Effector memory CD8-positive, alpha-beta T cell (primary cell): ENCODE results near the gene DUS3L.
"Not testable (repeated sequence)": the region's sequence is repeated elsewhere in the genome, so short reads cannot be mapped to it uniquely, and the experiment has no call there.

Experiments
- ATAC-seq: fragments of 150-1000 bp; cut with Tn5 transposase; replicated peaks from 2 replicates; pipeline ENCODE4 v1.10.0; 2021; ENCODE audit warnings: mild to moderate bottlenecking, moderate library complexity
- DNase-seq, 3 experiments: peaks; one replicate each; pipeline ENCODE4 v3.0.0; 2021
- H3K27ac Mint-ChIP-seq, 2 donors: one replicate each; pipeline ENCODE4 v1.8.0; 2022; ENCODE audit warnings: mild to moderate bottlenecking in 2 of 2, mixed read lengths in 2 of 2, moderate library complexity in 2 of 2
- H3K27me3 Mint-ChIP-seq, 2 donors: one replicate each; pipeline ENCODE4 v1.8.0; 2022; ENCODE audit warnings: mixed read lengths in 2 of 2
- H3K36me3 Mint-ChIP-seq: one replicate; pipeline ENCODE4 v1.8.0; 2022; ENCODE audit warnings: mild to moderate bottlenecking, moderate library complexity, mixed read lengths; ENCODE audit not compliant: insufficient read depth
- H3K4me1 Mint-ChIP-seq, 2 donors: one replicate each; pipeline ENCODE4 v1.8.0; 2022; ENCODE audit warnings: low read depth in 2 of 2, mixed read lengths in 2 of 2
- H3K4me3 Mint-ChIP-seq, 2 donors: one replicate each; pipeline ENCODE4 v1.8.0; 2022; ENCODE audit warnings: mild to moderate bottlenecking in 2 of 2, mixed read lengths in 2 of 2, moderate library complexity in 2 of 2
- H3K9me3 Mint-ChIP-seq, 2 donors: one replicate each; pipeline ENCODE4 v1.8.0; 2022; ENCODE audit warnings: mixed read lengths in 2 of 2

The DUS3L gene

GRCh38 chr19:5762608-5763217 is 28.2 kb downstream of the DUS3L start:
- H3K27ac Mint-ChIP-seq: no peak overlapping the region
- H3K4me3 Mint-ChIP-seq: no peak overlapping the region
- peaks cover 0 to 10% of the 10 kb centered on the region in 2 donors for H3K27me3 Mint-ChIP-seq
- no peak for DNase-seq
- ATAC-seq: no peak
- H3K36me3 Mint-ChIP-seq: no peaks in the 10 kb centered on the region
- no peaks in the 10 kb centered on the region for H3K9me3 Mint-ChIP-seq
- no peaks in the 10 kb centered on the region for H3K4me1 Mint-ChIP-seq

- H3K36me3 Mint-ChIP-seq: no peaks in the 10 kb centered on the region
- H3K9me3 Mint-ChIP-seq: no peaks in the 10 kb centered on the region
- H3K27me3 Mint-ChIP-seq: peaks cover 15 to 25% of the 10 kb centered on the region in 2 donors
- DNase-seq: no peak
- no peak for ATAC-seq
- no peaks in the 10 kb centered on the region for H3K4me1 Mint-ChIP-seq
- no peak overlapping the region for H3K27ac Mint-ChIP-seq
- no peak overlapping the region for H3K4me3 Mint-ChIP-seq
Measured at GRCh38 chr19:5753743-5754142, 37.2 kb downstream of the DUS3L start.

- DNase-seq: no peak
- ATAC-seq: no peak
- H3K27ac Mint-ChIP-seq: no peak overlapping the region
- H3K4me1 Mint-ChIP-seq: no peaks in the 10 kb centered on the region
- H3K9me3 Mint-ChIP-seq: no peaks in the 10 kb centered on the region
- no peaks in the 10 kb centered on the region for H3K36me3 Mint-ChIP-seq
- H3K4me3 Mint-ChIP-seq: no peak overlapping the region
- H3K27me3 Mint-ChIP-seq: peaks cover 14 to 25% of the 10 kb centered on the region in 2 donors
Measured at GRCh38 chr19:5751709-5752108, 39.3 kb downstream of the DUS3L start.

GRCh38 chr19:5749505-5749904 is 41.5 kb downstream of the DUS3L start:
- no peaks in the 10 kb centered on the region for H3K36me3 Mint-ChIP-seq
- DNase-seq: no peak
- peaks cover 10 to 18% of the 10 kb centered on the region in 2 donors for H3K27me3 Mint-ChIP-seq
- ATAC-seq: no peak
- no peak overlapping the region for H3K4me3 Mint-ChIP-seq
- H3K9me3 Mint-ChIP-seq: no peaks in the 10 kb centered on the region
- no peak overlapping the region for H3K27ac Mint-ChIP-seq
- H3K4me1 Mint-ChIP-seq: no peaks in the 10 kb centered on the region

- DNase-seq: not testable (repeated sequence)
Measured at GRCh38 chr19:5748920-5749319, 42.0 kb downstream of the DUS3L start.

GRCh38 chr19:5744999-5745398 is 46.0 kb downstream of the DUS3L start:
- H3K4me3 Mint-ChIP-seq, H3K27ac Mint-ChIP-seq, H3K9me3 Mint-ChIP-seq, H3K4me1 Mint-ChIP-seq, H3K36me3 Mint-ChIP-seq, DNase-seq, ATAC-seq: not testable (repeated sequence)
- peaks cover 8 to 13% of the 10 kb centered on the region in 2 donors for H3K27me3 Mint-ChIP-seq

More at GRCh38 chr19:5748920-5749319, 42.0 kb downstream of the DUS3L start:
- H3K27me3 Mint-ChIP-seq: peaks cover 8 to 15% of the 10 kb centered on the region in 2 donors
- not testable (repeated sequence) for H3K4me1 Mint-ChIP-seq, H3K27ac Mint-ChIP-seq, ATAC-seq, H3K9me3 Mint-ChIP-seq, H3K36me3 Mint-ChIP-seq, H3K4me3 Mint-ChIP-seq

GRCh38 chr19:5743630-5744029 is 47.3 kb downstream of the DUS3L start:
- Mint-ChIP-seq H3K36me3 (no peaks in the 10 kb centered on the region), H3K4me1 (no peaks in the 10 kb centered on the region), H3K27me3 (peaks cover 5 to 8% of the 10 kb centered on the region in 2 donors), H3K27ac (no peak overlapping the region), H3K9me3 (no peaks in the 10 kb centered on the region), H3K4me3 (no peak overlapping the region)
- DNase-seq (no peak), ATAC-seq (no peak)

- Mint-ChIP-seq H3K36me3 (no peaks in the 10 kb centered on the region), H3K4me3 (no peak overlapping the region), H3K4me1 (no peaks in the 10 kb centered on the region), H3K9me3 (no peaks in the 10 kb centered on the region), H3K27me3 (peaks cover 5 to 8% of the 10 kb centered on the region in 2 donors), H3K27ac (no peak overlapping the region)
- ATAC-seq (no peak), DNase-seq (no peak)
Measured at GRCh38 chr19:5742051-5742450, 48.9 kb downstream of the DUS3L start.

GRCh38 chr19:5738423-5738822 is 52.5 kb downstream of the DUS3L start:
- Mint-ChIP-seq H3K4me3 (no peak overlapping the region), H3K27me3 (peaks cover under 1 to 8% of the 10 kb centered on the region in 2 donors), H3K9me3 (no peaks in the 10 kb centered on the region), H3K4me1 (no peaks in the 10 kb centered on the region), H3K36me3 (no peaks in the 10 kb centered on the region), H3K27ac (no peak overlapping the region)
- no peak for ATAC-seq
- DNase-seq: no peak
